HG03558 (cell line): ENCODE data around the gene PPP4C.
"Not testable (repeated sequence)": the region's sequence is repeated elsewhere in the genome, so short reads cannot be mapped to it uniquely, and the experiment has no call there.

Source experiments
- ATAC-seq: cut with Tn5 transposase; IDR thresholded peaks from one replicate; pipeline ENCODE4 v1.9.1; 2021; ENCODE audit warnings: moderate number of reproducible peaks; ENCODE audit not compliant: unreplicated experiment; ENCODE audit errors: extremely low read depth

Gene PPP4C

DNA sequence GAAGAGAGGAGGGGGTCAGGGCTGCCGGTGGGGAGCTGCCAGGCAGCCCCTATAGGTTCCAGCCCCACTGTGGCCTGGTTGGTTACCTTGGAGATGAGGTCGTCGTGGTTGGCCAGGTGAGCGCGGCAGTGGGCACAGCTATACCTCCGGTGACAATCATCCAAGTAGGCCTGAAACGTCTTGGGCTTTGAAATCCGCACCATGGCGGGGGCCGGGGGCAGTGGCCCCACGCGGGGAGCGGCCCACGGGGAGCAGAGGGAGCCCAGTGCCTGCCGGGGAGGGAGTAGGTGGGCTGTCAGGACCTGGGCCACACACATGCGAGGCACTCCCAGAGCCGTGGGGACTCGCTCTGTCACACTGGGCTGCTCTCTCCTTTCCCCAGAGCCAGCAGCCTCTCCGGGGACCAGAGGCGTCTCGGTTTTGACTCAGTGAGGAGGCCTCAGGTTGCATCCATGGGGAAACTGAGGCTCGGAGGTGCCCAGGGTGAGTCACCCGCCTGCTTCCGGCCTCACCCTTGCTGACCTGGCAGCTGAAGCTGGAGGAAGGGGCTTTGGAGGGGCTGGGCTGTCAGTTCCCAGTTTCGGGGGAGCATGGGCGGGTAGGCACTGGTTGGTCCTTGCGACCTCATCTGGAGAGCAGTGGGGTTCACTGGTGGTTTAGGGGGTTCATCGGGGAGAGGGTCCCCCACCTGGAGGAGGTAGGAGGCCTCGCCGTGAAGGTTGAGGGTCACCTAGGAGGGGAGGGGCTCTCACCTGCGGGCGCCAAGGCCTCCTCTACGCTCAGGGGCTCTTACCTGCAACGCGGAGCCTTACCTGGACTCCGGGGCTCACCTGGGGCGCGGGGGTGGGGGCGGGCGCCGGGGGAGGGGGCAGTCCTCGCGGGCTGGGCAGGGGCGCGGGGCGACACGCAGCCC is 19.6 kb downstream of the PPP4C start:
- ATAC-seq, result no peak

GRCh38 chr16:30096105-30096861 is 20.5 kb downstream of the PPP4C start, which contains the start of gene YPEL3:
Gene YPEL3 (minus strand): TSS chr16:30096213. CDS start chr16:30095482, 731 bp downstream.
- no peak for ATAC-seq

DNA sequence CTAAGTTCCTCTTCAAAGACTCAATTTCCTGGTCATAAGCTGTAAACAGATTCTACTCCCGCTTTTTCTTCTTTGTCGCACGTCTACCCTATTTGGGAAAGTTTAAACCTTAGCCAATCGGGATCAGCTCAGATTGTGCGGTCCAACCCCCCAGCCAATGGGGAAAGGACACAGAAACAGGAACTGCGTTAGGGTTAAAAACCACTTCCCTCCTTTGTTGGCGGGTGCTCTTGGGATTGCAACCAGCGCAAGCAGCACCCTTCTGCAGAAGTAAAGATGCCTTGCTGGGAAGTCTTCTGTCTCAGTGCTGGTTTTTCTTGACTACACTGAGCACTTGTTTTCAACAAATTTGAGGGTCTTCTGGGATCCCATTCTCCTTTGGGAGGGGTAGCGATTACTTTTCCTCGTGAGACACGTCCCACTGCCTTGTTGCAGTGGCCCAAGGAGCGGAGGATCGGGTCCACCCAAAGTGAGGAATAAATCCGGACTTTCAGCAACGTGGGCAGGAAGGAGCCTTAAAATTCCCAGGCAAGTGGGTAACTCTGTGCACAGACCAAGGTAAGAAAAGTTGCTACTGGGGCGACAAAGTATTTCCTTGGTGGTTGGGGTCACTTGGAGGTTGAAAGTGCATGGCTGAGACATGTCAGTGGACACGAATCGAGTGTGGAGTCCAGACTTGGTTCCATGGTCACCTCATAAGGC is 21.2 kb downstream of the PPP4C start:
- ATAC-seq, result no peak

GRCh38 chr16:30104090-30104489 is 28.3 kb downstream of the PPP4C start:
- no peak for ATAC-seq

GRCh38 chr16:30104492-30104891 is 28.7 kb downstream of the PPP4C start:
- ATAC-seq, result no peak

DNA sequence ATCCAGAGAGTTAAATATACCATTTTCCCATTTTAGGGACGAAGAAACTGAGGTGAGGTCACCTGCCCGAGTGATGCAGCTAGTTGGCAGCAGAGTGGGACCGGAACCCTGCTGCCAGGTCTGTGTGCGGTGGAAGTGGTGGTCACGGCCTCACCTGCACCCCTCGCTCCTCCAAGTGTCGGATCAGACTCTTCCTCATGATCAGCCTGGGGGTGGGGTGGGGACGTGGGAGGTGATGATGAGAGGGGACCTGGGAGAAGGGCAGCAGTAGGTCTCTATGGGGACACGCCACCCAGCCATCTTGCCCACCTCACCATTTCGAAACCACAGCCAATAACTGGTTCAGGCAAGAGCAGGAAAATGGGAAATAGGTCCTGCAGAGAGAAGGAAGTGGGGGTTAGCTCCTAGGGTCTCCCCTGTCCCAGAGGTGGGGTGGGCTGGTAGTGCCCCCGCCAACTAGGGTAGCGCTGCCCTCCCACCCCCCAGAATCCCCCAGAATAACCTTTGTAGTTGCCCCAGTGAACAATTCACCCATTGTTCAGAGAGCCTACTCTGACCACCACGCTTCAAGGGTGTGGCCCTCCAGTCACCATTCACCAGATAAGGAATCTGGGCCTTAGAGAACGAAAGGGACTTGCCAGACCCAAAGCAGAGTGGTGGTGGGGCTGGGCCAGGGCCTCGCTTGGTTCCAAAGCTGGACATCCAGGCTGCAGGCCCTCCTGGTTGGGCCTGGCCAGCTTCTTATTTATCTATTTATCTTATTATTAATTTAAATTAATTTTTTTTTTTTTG is 32.5 kb downstream of the PPP4C start:
- no peak for ATAC-seq

DNA sequence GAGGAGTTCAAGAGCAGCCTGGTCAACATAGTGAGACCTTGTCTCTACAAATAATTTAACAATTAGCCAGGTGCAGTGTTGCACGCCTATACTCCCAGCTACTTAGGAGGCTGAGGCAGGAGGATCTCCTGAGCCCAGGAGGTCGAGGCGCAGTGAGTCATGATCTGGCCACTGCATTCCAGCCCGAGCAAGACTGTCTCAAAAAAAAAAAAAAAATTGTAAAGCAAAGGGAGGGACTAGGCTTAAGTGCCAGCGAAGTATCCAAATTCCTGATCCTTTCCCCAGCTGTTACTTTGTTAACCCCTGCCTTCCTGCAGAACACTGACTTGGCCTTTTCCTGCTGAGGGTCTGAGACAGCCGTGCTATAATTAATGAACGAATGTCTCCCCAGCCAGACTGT is 34.9 kb downstream of the PPP4C start:
- ATAC-seq, result no peak

DNA sequence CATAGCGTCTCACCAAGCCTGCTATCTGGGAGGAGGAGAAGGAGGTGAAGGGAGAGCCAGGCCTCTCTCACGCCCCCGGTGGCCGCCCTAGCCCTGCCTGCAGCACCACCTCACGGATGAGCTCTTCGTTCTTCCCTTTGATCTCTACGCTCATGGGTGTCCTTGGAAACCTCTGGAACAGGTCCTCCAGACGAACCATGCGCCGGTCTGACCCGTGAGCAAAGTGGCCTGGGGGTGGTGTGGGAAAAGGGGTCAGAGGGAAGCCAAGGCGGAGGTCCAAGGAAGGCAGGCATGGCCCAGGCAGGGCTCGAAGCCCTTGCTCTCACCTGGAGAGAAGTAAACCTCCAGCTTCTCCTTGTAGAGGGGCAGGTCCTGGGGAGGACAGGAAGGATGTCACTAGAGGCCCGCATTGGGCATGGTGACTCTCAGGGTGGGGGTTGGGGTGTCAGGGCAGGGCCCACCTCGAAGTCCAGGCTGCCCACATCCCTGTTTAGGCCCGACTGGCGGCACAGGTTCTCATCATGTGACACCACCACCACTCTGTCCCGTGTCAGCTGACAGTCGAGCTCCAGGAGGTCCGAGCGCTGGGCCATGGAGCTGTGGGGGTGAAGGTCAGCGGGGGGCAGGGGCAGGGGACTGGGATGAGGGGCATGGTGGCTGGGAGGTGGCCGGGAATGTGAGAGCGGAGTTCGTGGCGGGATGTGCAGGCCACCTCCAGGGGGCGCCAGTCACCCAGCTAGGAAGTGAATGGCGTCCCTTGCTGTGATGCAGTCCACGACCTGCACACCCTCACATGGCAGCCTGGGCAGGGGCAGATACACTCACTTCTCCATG is 36.6 kb downstream of the PPP4C start:
- no peak for ATAC-seq

GRCh38 chr16:30113031-30113710 is 37.4 kb downstream of the PPP4C start, which contains the start of gene GDPD3:
Gene GDPD3 (minus strand): TSS chr16:30113537. CDS start chr16:30113478, 59 bp downstream.
- ATAC-seq, result no peak

- no peak for ATAC-seq
These were observed 38.0 kb downstream of the PPP4C start for GRCh38 chr16:30113711-30114333.

DNA sequence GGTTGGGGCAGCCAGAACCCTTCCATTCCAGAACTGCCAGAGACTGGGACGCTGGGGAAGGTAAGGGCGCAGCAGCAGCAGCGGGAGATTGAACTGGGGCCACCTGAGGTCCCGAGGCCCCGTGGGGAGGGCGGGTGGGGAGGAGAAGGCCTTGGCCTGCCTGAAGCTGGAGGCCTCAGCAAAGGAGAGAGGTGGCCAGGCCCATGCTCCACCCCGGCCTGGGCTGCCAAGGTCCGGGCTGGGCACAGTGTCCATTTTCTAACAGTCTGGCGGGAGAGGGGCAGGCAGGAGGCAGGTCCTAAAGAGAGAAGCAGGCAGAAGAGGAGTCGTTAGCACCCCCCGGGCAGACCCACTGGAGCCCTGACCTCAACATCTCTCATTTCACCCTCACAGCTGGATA is 38.6 kb downstream of the PPP4C start:
- ATAC-seq, result no peak

DNA sequence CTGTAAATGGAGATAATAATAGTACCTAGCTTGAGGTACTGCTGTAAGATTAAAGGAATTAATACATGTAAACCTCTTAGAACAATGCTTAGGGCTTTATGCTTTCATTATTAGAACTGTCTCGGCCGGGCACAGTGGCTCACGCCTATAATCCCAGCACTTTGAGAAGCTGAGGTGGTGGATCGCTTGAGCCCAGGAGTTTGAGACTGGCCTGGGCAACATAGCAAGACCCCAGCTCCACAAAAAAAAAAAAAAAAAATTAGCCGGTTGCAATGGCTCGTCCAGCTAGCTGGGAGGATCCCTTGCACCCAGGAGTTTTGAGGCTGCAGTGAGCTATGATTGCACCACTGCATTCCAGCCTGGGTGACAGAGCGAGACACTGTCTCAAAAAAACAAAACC is 39.0 kb downstream of the PPP4C start:
- not testable (repeated sequence) for ATAC-seq

GRCh38 chr16:30115238-30115637 is 39.4 kb downstream of the PPP4C start:
- ATAC-seq, result no peak

- no peak for ATAC-seq
These were observed 40.8 kb downstream of the PPP4C start for GRCh38 chr16:30116291-30117207.

DNA sequence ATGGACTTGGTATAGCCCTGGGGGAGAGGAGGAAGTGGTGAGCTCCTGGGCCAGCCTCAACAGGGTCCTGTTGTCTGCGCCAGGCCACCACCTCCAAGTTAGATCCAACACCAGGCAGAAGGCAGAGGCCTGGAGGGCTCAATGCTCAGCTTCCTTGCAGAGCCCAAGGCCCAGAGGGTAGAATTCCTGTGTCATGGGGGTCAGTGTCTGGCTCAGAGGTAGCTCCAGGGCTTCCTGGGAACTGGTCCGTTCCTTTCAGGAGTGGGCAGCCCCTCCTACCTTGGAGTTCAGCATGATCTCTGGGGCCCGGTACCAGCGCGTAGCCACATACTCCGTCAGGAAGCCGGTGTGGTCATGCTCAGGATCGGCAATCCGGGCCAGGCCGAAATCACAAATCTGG is 42.0 kb downstream of the PPP4C start:
- ATAC-seq, result no peak

GRCh38 chr16:30119428-30119827 is 43.6 kb downstream of the PPP4C start:
- ATAC-seq, result no peak
